Endothelial cell of umbilical vein (primary cell): ENCODE data around the gene RANBP3. TPM values are rescaled to one million over a fixed set of nuclear protein-coding genes. Genes with fewer than 3 reads are reported as not detected.

Experiments
- BruUV-seq: library from RNA; stranded (reverse); fragments of 400-500 nt; replicated peaks from 2 replicates; lab custom pipeline; 2021; lab: Mats Ljungman, UMichigan
- CTCF ChIA-PET: fragments of 300-600, 350-600 bp; sonication (Branson Sonifier 250); formaldehyde crosslinking; loops from one replicate; lab custom pipeline; 2021; ENCODE audit warnings: antibody characterized with exemption, inconsistent platforms; lab: Charles Lee
- POLR2A ChIA-PET: fragments of 300-600, 350-600 bp; sonication (Branson Sonifier 250); formaldehyde crosslinking; loops from one replicate; lab custom pipeline; 2021; ENCODE audit warnings: antibody characterized with exemption, inconsistent platforms; lab: Charles Lee
- DNase-seq: peaks from one replicate; pipeline ENCODE4 v3.0.0-alpha.2; 2011; ENCODE audit warnings: low read depth, low spot score
- FAIRE-seq: peaks from 2 replicates; lab custom pipeline; 2011; peaks lifted over from hg19 to GRCh38; lab: Jason Lieb, UNC
- H2AFZ ChIP-seq: 2 replicates; pipeline ENCODE4 v1.6.0; 2012; ENCODE audit warnings: low read depth, low read length, control low read depth, inconsistent platforms
- H3K27ac ChIP-seq: 2 replicates; pipeline ENCODE4 v1.5.1; 2011; ENCODE audit warnings: low read depth, mild to moderate bottlenecking, control low read depth, low read length, moderate library complexity; ENCODE audit not compliant: insufficient read depth
- H3K27me3 ChIP-seq, 2 experiments: 2 replicates each; pipeline versions ENCODE4 v1.6.0 to v1.6.1; 2011; ENCODE audit warnings: low read length in 2 of 2, mixed read lengths in 1 of 2; ENCODE audit not compliant: control insufficient read depth in 2 of 2, insufficient read depth in 2 of 2
- H3K36me3 ChIP-seq, 2 experiments: 2 replicates in 1 of 2; 3 replicates in 1 of 2; pipeline ENCODE4 v1.5.1; 2011; ENCODE audit warnings: low read length in 2 of 2, mild to moderate bottlenecking in 1 of 2, moderate library complexity in 1 of 2; ENCODE audit not compliant: control insufficient read depth in 2 of 2, insufficient read depth in 2 of 2; ENCODE audit errors: extremely low read depth in 1 of 2
- H3K4me1 ChIP-seq: 3 replicates; pipeline ENCODE4 v1.5.1; 2011; ENCODE audit warnings: mild to moderate bottlenecking, low read length; ENCODE audit not compliant: control insufficient read depth, insufficient read depth; ENCODE audit errors: extremely low read depth
- H3K4me2 ChIP-seq: 2 replicates; pipeline ENCODE4 v1.6.1; 2011; ENCODE audit warnings: low read length, control low read depth, mixed read lengths; ENCODE audit not compliant: insufficient read depth
- H3K4me3 ChIP-seq, 3 experiments: fragments of 200-600 bp in 1 of 3; sonication (generic), shearing (Covaris generic) in 1 of 3; replicated peaks in 1 of 3; 2 replicates each; pipeline ENCODE4 v1.5.1; 2011 to 2016; ENCODE audit warnings: control low read depth in 3 of 3, low read length in 3 of 3, mild to moderate bottlenecking in 2 of 3, inconsistent platforms in 1 of 3, low read depth in 1 of 3, moderate library complexity in 1 of 3; ENCODE audit not compliant: insufficient read depth in 1 of 3
- H3K79me2 ChIP-seq: 2 replicates; pipeline ENCODE4 v1.6.0; 2012; ENCODE audit warnings: low read length, inconsistent platforms; ENCODE audit not compliant: control insufficient read depth, insufficient read depth
- H3K9ac ChIP-seq: replicated peaks from 2 replicates; pipeline ENCODE3; 2011; ENCODE audit warnings: low read length, control low read depth; ENCODE audit not compliant: insufficient read depth; ENCODE audit errors: extremely low read depth
- H3K9me1 ChIP-seq: replicated peaks from 3 replicates; pipeline ENCODE4 v1.6.0; 2011; ENCODE audit warnings: mild to moderate bottlenecking, low read length; ENCODE audit not compliant: control insufficient read depth, insufficient read depth; ENCODE audit errors: extremely low read depth
- H3K9me3 ChIP-seq: replicated peaks from 2 replicates; pipeline ENCODE4 v1.5.1; 2012; ENCODE audit warnings: low read length, inconsistent platforms; ENCODE audit not compliant: control insufficient read depth, insufficient read depth
- H4K20me1 ChIP-seq: replicated peaks from 2 replicates; pipeline ENCODE3; 2011; ENCODE audit warnings: mild to moderate bottlenecking, low read length; ENCODE audit not compliant: control insufficient read depth, insufficient read depth; ENCODE audit errors: extremely low read depth
- EZH2 ChIP-seq: IDR thresholded peaks from 2 replicates; pipeline ENCODE4 v1.6.1; 2012; ENCODE audit warnings: borderline replicate concordance, low read depth, mild to moderate bottlenecking, moderate library complexity, low read length, inconsistent platforms; ENCODE audit not compliant: severe bottlenecking
- FOS ChIP-seq: IDR thresholded peaks from 2 replicates; pipeline ENCODE4 v1.6.1; 2011; ENCODE audit warnings: mild to moderate bottlenecking, low read length, moderate library complexity, borderline replicate concordance; ENCODE audit not compliant: insufficient read depth
- GATA2 ChIP-seq: IDR thresholded peaks from 2 replicates; pipeline ENCODE4 v1.7.0; 2011; ENCODE audit warnings: low read depth, mild to moderate bottlenecking, moderate library complexity, mixed read lengths, low read length; ENCODE audit not compliant: insufficient read length, insufficient read depth
- JUN ChIP-seq: IDR thresholded peaks from 2 replicates; pipeline ENCODE4 v1.6.1; 2011; ENCODE audit warnings: borderline replicate concordance, low read depth; ENCODE audit not compliant: insufficient read length, insufficient read depth
- MAX ChIP-seq: IDR thresholded peaks from 2 replicates; pipeline ENCODE4 v1.6.1; 2011; ENCODE audit not compliant: insufficient read depth, insufficient read length
- MYC ChIP-seq: IDR thresholded peaks from one replicate; pipeline ENCODE4 v1.6.1; 2011; ENCODE audit warnings: mild to moderate bottlenecking, low read depth, low read length
- POLR2A ChIP-seq: IDR thresholded peaks from 2 replicates; pipeline ENCODE4 v1.6.1; 2012; ENCODE audit warnings: low read depth, mild to moderate bottlenecking, control low read depth, low read length
- POLR2AphosphoS5 ChIP-seq: IDR thresholded peaks from 2 replicates; pipeline ENCODE4 v1.6.1; 2012; ENCODE audit warnings: low read depth, mild to moderate bottlenecking, control low read depth, low read length, moderate library complexity; ENCODE audit not compliant: insufficient read depth
- dilution Hi-C: fragments of 300-500 bp; cut with MboI; formaldehyde crosslinking; loops from one replicate; pipeline ENCODE4 v1.15.0; 2019; ENCODE audit warnings: low sequenced_read_pairs; ENCODE audit not compliant: extremely low pct_ligation_motif_present
- intact Hi-C: fragments of 100-400 bp; cut with micrococcal nuclease; formaldehyde crosslinking; loops from one replicate; pipeline ENCODE4 v1.10.0; 2022
- polyA plus RNA-seq, 4 experiments: library from polyadenylated mRNA; depleted of rRNA in 3 of 4; stranded (reverse) in 3 of 4; unstranded in 1 of 4; fragments of >200 nt; gene quantifications; 2 replicates each; pipeline versions ENCODE4 v1.2.1 to v1.2.3, GENCODE V29; 2011 to 2012; ENCODE audit warnings: missing spikeins in 1 of 4
- total RNA-seq: library from RNA; stranded (reverse); gene quantifications from 2 replicates; pipeline ENCODE4 v1.2.3, GENCODE V29; 2021
- TF ChIP-seq, protein P1 (sequence below), 2 donors: IDR thresholded peaks; 1 replicate in 1 of 2; 2 replicates in 1 of 2; pipeline ENCODE4 v1.5.1; 2011; ENCODE audit warnings: low read length in 2 of 2, mild to moderate bottlenecking in 2 of 2, moderate library complexity in 2 of 2, control low read depth in 1 of 2, inconsistent platforms in 1 of 2, low read depth in 1 of 2; ENCODE audit not compliant: insufficient read depth in 1 of 2; ENCODE audit errors: extremely low read depth in 1 of 2

The RANBP3 gene
- total and polyA plus RNA-seq, 2 donors (not counting 3 experiments of a cell fraction or from before 2014, with no cell fraction given) = 72.3 to 85.3 TPM

DNA sequence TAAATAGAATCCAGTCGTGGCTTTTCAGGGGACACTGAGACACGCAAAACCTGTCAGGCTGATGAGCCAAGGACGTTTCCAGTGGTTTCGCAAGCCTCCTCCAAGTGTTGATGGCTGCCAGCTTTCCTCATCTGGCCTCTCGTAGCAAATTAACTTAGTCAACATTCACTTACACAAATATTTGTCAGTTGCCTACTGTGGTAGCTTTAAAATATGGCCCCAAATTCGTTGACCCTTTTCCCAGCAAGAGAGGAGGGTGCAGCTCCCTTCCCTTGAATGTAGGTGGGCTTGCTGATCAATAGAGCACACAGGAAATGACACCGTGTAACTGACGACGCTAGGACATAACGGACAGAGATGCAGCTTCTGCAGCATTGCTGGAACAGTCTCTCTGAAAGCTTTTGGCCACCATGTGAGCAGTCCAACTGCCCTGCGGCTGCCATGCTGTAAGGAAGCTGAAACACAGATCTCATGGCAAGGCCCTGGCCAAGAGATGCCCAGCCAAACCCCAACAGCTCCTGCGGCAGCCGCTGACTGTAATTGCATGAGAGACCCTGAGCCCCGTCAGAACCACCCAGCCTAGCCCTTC lies 5.5 kb upstream of the RANBP3 start:
- intact Hi-C loops = loop anchor here (10.0 kb wide), 1 partner anchor 179 kb away; the partner anchor contains the start of gene NRTN
- ChIA-PET POLR2A (no interaction called here), CTCF (interaction anchor here (1.5 to 8.5 kb wide), 7 partner anchors 16 to 179 kb away, joined by 3 to 304 read pairs (median 12); no protein-coding TSS in a partner anchor)
- no peaks in the 10 kb centered on the region for H3K36me3 ChIP-seq
- DNase-seq = no peak
- H3K79me2 ChIP-seq = peaks cover 8% of the 10 kb centered on the region
- H3K4me3 ChIP-seq = no peak overlapping the region
- dilution Hi-C loops = no loop called here
- no peak for FAIRE-seq
- no peaks in the 10 kb centered on the region for H3K27me3 ChIP-seq
- no peaks in the 10 kb centered on the region for H4K20me1 ChIP-seq
- no peak overlapping the region for H3K9ac ChIP-seq
- no peak overlapping the region for H3K27ac ChIP-seq
- H3K9me1 ChIP-seq = no peaks in the 10 kb centered on the region
- H2AFZ ChIP-seq = no peak overlapping the region
- no peak for TF ChIP-seq MYC
- no peak for TF ChIP-seq JUN
- no peak for TF ChIP-seq MAX
- no peak for TF ChIP-seq EZH2
- no peak for TF ChIP-seq POLR2AphosphoS5
- TF ChIP-seq FOS = no peak
- TF ChIP-seq, protein P1, sequence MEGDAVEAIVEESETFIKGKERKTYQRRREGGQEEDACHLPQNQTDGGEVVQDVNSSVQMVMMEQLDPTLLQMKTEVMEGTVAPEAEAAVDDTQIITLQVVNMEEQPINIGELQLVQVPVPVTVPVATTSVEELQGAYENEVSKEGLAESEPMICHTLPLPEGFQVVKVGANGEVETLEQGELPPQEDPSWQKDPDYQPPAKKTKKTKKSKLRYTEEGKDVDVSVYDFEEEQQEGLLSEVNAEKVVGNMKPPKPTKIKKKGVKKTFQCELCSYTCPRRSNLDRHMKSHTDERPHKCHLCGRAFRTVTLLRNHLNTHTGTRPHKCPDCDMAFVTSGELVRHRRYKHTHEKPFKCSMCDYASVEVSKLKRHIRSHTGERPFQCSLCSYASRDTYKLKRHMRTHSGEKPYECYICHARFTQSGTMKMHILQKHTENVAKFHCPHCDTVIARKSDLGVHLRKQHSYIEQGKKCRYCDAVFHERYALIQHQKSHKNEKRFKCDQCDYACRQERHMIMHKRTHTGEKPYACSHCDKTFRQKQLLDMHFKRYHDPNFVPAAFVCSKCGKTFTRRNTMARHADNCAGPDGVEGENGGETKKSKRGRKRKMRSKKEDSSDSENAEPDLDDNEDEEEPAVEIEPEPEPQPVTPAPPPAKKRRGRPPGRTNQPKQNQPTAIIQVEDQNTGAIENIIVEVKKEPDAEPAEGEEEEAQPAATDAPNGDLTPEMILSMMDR (IDR thresholded peaks at IDR 0.05; ENCODE audit: extremely low read depth in 1 of 2, insufficient read depth in 1 of 2, low read depth in 1 of 2, low read length in 2 of 2) = no peak
- no peak for TF ChIP-seq GATA2
- TF ChIP-seq POLR2A = no peak
- no TSS peak for BruUV-seq
- H3K4me2 ChIP-seq = no peak overlapping the region
- no peaks in the 10 kb centered on the region for H3K9me3 ChIP-seq
- peaks cover 27% of the 10 kb centered on the region for H3K4me1 ChIP-seq
